Transverse colon (tissue), 4 donors: Measurements from ENCODE around the gene RSAD1. TPM values are rescaled to one million over a fixed set of nuclear protein-coding genes. Genes with fewer than 3 reads are reported as not detected.
"Not testable (repeated sequence)": the region's sequence is repeated elsewhere in the genome, so short reads cannot be mapped to it uniquely, and the experiment has no call there.

Experiments used
- DNase-seq: peaks from one replicate; pipeline ENCODE4 v3.0.0-alpha.2; 2019
- H3K27ac ChIP-seq, 4 donors: fragments of 200-600 bp; sonication (generic); 2 replicates each; pipeline ENCODE4 v1.5.1; 2016 to 2018; ENCODE audit warnings: inconsistent platforms in 4 of 4
- H3K27me3 ChIP-seq: fragments of 200-600 bp; sonication (generic); 2 replicates; pipeline ENCODE4 v1.5.1; 2017; ENCODE audit warnings: inconsistent platforms
- H3K36me3 ChIP-seq, 4 donors: fragments of 200-600 bp; sonication (generic); 2 replicates each; pipeline ENCODE4 v1.5.1; 2017 to 2019; ENCODE audit warnings: inconsistent platforms in 4 of 4
- H3K4me1 ChIP-seq, 4 donors: fragments of 200-600 bp; sonication (generic); 2 replicates each; pipeline ENCODE4 v1.5.1; 2017 to 2020; ENCODE audit warnings: inconsistent platforms in 4 of 4
- H3K4me3 ChIP-seq, 4 donors: fragments of 200-600 bp; sonication (generic); 1 replicate in 1 of 4; 2 replicates in 3 of 4; pipeline versions ENCODE4 v1.5.1 to v1.6.1; 2017 to 2019; ENCODE audit warnings: inconsistent platforms in 4 of 4
- H3K9me3 ChIP-seq, 2 donors: fragments of 200-600 bp; sonication (generic); 2 replicates each; pipeline ENCODE4 v1.5.1; 2017 to 2019; ENCODE audit warnings: inconsistent platforms in 2 of 2
- EP300 ChIP-seq: sonication (generic); formaldehyde crosslinking; IDR thresholded peaks from one replicate; pipeline ENCODE4 v1.6.1; 2017; ENCODE audit warnings: antibody characterized with exemption, low read depth
- POLR2A ChIP-seq: fragments of 450-650 bp; IDR thresholded peaks from one replicate; pipeline ENCODE4 v1.6.1; 2016; ENCODE audit warnings: antibody characterized with exemption, mild to moderate bottlenecking, moderate library complexity
- POLR2AphosphoS5 ChIP-seq, 3 donors: sonication (generic); formaldehyde crosslinking; IDR thresholded peaks; one replicate each; pipeline ENCODE4 v1.6.1; 2016; ENCODE audit warnings: antibody characterized with exemption in 3 of 3
- WGBS, 2 donors: methylation state at CpG; one replicate each; pipeline ENCODE4 v1.1.5; 2018; ENCODE audit warnings: low coverage in 1 of 2; 5-methylcytosine and 5-hydroxymethylcytosine counted together
- in situ Hi-C, 4 donors: fragments of 200-750 bp; cut with MboI; loops; one replicate each; pipeline versions ENCODE4 v1.15.0 to v1.15.1; 2017; ENCODE audit warnings: low sequenced_read_pairs in 3 of 4, low pct_ligation_motif_present in 1 of 4, low pct_unique_long_range_greater_than_20kb in 1 of 4
- intact Hi-C: fragments of 100-400 bp; cut with DNase I; formaldehyde crosslinking; loops from one replicate; pipeline ENCODE4 v1.15.1; 2023; ENCODE audit warnings: low total_unique reads
- total RNA-seq, 4 donors: library from RNA; depleted of rRNA; stranded (reverse); fragments of >200 nt; gene quantifications; one replicate each; pipeline ENCODE4 v1.1.0, GENCODE V29; 2016
- TF ChIP-seq, protein P1 (sequence below), 5 experiments: fragments of 200-600 bp in 3 of 5; fragments of 450-650 bp in 2 of 5; sonication (generic) in 3 of 5; IDR thresholded peaks; 1 replicate in 2 of 5; 2 replicates in 3 of 5; pipeline ENCODE4 v1.5.1; 2016 to 2017; ENCODE audit warnings: antibody characterized with exemption in 5 of 5, inconsistent platforms in 3 of 5, mild to moderate bottlenecking in 2 of 5, moderate library complexity in 1 of 5

Gene RSAD1
- total RNA-seq, 4 donors from 2014 or later, result 19.1 to 35.6 (median 28.2) TPM

DNA sequence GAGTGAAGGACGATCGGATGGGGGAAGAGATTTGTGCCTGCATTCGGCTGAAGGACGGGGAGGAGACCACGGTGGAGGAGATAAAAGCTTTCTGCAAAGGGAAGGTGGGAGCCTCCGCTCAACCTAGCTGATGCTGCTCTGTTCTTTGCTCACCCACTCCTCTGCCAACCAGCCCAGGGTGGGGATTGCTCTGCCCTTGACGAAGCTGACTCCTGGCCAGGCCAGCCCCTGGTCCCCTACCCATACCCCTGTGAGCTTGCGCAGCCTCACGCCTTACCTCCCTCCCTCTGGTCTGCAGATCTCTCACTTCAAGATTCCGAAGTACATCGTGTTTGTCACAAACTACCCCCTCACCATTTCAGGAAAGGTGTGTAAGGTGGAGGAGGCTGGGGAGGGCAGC is 4.8 kb upstream of the RSAD1 start:
- Histone ChIP-seq H3K4me1 (peaks cover 18 to 42% (median 31%) of the 10 kb centered on the region in 4 donors), H3K27ac (no peak overlapping the region), H3K36me3 (no peaks in the 10 kb centered on the region), H3K27me3 (peaks cover 4% of the 10 kb centered on the region), H3K4me3 (no peak overlapping the region), H3K9me3 (no peaks in the 10 kb centered on the region)
- DNase-seq, result no peak
- TF ChIP-seq, protein P1, sequence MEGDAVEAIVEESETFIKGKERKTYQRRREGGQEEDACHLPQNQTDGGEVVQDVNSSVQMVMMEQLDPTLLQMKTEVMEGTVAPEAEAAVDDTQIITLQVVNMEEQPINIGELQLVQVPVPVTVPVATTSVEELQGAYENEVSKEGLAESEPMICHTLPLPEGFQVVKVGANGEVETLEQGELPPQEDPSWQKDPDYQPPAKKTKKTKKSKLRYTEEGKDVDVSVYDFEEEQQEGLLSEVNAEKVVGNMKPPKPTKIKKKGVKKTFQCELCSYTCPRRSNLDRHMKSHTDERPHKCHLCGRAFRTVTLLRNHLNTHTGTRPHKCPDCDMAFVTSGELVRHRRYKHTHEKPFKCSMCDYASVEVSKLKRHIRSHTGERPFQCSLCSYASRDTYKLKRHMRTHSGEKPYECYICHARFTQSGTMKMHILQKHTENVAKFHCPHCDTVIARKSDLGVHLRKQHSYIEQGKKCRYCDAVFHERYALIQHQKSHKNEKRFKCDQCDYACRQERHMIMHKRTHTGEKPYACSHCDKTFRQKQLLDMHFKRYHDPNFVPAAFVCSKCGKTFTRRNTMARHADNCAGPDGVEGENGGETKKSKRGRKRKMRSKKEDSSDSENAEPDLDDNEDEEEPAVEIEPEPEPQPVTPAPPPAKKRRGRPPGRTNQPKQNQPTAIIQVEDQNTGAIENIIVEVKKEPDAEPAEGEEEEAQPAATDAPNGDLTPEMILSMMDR (IDR thresholded peaks at IDR 0.05), result no peak
- no peak for TF ChIP-seq EP300
- TF ChIP-seq POLR2AphosphoS5 (IDR thresholded peaks at IDR 0.05), result no peak
- no peak for TF ChIP-seq POLR2A
- WGBS, 2 donors, result 88% methylated on average over 5 to 11 of the region's 11 CpGs
- in situ Hi-C loops (no loop called here), intact Hi-C loops (no loop called here)

DNA sequence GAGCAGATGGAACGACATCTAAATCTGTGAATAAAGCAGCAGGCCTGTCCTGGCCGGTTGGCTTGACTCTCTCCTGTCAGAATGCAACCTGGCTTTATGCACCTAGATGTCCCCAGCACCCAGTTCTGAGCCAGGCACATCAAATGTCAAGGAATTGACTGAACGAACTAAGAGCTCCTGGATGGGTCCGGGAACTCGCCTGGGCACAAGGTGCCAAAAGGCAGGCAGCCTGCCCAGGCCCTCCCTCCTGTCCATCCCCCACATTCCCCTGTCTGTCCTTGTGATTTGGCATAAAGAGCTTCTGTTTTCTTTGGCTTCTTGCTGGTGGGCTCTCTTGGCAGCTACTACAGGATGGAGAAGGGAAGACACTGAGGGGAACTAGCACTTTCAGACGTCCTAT is 4.1 kb upstream of the RSAD1 start:
- Histone ChIP-seq H3K27ac (no peak overlapping the region), H3K4me3 (no peak overlapping the region), H3K9me3 (no peaks in the 10 kb centered on the region), H3K4me1 (peaks cover 12 to 38% (median 28%) of the 10 kb centered on the region in 4 donors), H3K36me3 (no peaks in the 10 kb centered on the region), H3K27me3 (no peaks in the 10 kb centered on the region)
- DNase-seq, result no peak
- 33 to 78% methylated on average over 1 to 6 of the region's 6 CpGs for WGBS, 2 donors
- in situ Hi-C loops, result no loop called here
- intact Hi-C loops, result no loop called here
- TF ChIP-seq POLR2AphosphoS5 (IDR thresholded peaks at IDR 0.05) (no peak), EP300 (no peak), POLR2A (no peak)
- TF ChIP-seq, protein P1 (IDR thresholded peaks at IDR 0.05), result no peak

DNA sequence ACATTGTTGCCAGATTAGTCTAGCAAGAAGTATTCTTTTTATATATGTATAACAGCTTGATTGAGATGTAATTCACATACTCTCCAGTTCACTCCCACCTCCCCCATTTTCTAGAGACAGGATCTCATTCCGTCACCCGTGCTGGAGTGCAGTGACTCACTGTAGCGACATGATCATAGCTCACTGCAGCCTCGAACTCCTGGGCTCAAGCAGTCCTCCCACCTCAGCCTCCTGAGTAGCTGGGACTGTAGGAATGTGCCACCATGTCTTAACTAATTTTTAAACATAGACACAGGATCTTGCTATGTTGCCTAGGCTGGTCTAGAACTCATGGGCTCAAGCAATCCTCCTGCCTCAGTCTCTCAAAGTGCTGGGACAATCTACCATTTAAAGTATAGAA is 3.3 kb upstream of the RSAD1 start:
- peaks cover 14 to 38% (median 27%) of the 10 kb centered on the region in 4 donors for H3K4me1 ChIP-seq
- in situ Hi-C loops, result no loop called here
- peak overlapping the region in 3 of 4 donors; percentile 57 to 64 (median 58) for H3K27ac ChIP-seq
- H3K4me3 ChIP-seq, result peak overlapping the region in 1 of 4 donors; percentile 39
- TF ChIP-seq EP300 (no peak), POLR2A (no peak), POLR2AphosphoS5 (IDR thresholded peaks at IDR 0.05) (no peak)
- TF ChIP-seq, protein P1 (IDR thresholded peaks at IDR 0.05), result no peak
- no peaks in the 10 kb centered on the region for H3K36me3 ChIP-seq
- intact Hi-C loops, result no loop called here
- no peak for DNase-seq
- no peaks in the 10 kb centered on the region for H3K27me3 ChIP-seq
- WGBS, 2 donors, result 60 to 79% methylated on average over 2 to 4 of the region's 4 CpGs
- no peaks in the 10 kb centered on the region for H3K9me3 ChIP-seq

DNA sequence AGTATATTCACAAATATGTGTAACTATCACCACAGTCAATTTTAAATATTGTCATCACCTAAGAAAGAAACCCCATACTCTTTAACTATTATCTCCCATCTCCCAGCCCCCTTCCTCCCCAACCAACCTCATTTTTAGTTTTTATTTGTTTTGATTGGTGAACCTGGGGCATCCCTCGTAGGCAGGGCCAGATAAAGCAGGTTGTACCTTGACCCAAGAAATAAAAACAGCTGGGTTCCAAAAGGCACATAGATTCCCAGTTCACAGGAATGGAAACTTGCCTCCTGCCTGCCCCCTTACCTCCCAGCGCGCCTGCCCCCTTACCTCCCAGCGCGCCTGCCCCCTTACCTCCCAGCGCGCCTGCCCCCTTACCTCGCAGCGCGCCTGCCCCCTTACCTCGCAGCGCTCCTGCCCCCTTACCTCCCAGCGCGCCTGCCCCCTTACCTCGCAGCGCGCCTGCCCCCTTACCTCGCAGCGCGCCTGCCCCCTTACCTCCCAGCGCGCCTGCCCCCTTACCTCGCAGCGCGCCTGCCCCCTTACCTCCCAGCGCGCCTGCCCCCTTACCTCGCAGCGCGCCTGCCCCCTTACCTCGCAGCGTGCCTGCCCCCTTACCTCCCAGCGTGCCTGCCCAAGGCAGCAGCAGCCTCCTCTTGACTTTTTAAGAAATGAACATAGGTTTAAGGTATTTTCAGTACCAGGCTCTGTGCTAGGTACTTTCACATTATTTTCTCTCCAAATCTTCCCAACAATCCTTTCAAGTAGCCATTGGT is 2.7 kb upstream of the RSAD1 start:
- in situ Hi-C loops, H3K36me3 ChIP-seq, H3K9me3 ChIP-seq, H3K27me3 ChIP-seq, DNase-seq, intact Hi-C loops: not testable (repeated sequence)
- Histone ChIP-seq H3K4me1 (peaks cover 12 to 39% (median 23%) of the 10 kb centered on the region in 4 donors), H3K27ac (peak overlapping the region; percentile 57 to 73 (median 61)), H3K4me3 (peak overlapping the region in 2 of 4 donors; percentile 15 to 39)
- peak; percentile 2 for TF ChIP-seq POLR2A
- TF ChIP-seq POLR2AphosphoS5 (IDR thresholded peaks at IDR 0.05), result peak in 2 of 3 donors; percentile 45 to 59
- WGBS, 2 donors, result 24 to 28% methylated on average over 5 to 30 of the region's 33 CpGs
